Kidney capillary endothelial cell (primary cell): Measurements from ENCODE around the gene TBR1.

Source experiments
- DNase-seq: peaks from one replicate; pipeline ENCODE4 v3.0.0-alpha.2; 2018; ENCODE audit warnings: low spot score

Gene TBR1

GRCh38 chr2:161415034-161415986 is 787 bp upstream of the TBR1 start:
- no peak for DNase-seq

GRCh38 chr2:161416708-161417437 is 776 bp downstream of the TBR1 start:
- DNase-seq: no peak

GRCh38 chr2:161417438-161418274 is 1.6 kb downstream of the TBR1 start:
- DNase-seq: no peak

GRCh38 chr2:161418275-161418714 is 2.2 kb downstream of the TBR1 start:
- DNase-seq: no peak

- no peak for DNase-seq
Observed at GRCh38 chr2:161418715-161419637, 2.9 kb downstream of the TBR1 start.

- DNase-seq: no peak
Observed at GRCh38 chr2:161419638-161420190, 3.6 kb downstream of the TBR1 start.

- no peak for DNase-seq
Observed at GRCh38 chr2:161420406-161421074, 4.4 kb downstream of the TBR1 start.

- no peak for DNase-seq
Observed at GRCh38 chr2:161421686-161422085, 5.6 kb downstream of the TBR1 start.

GRCh38 chr2:161422816-161423403 is 6.8 kb downstream of the TBR1 start:
- DNase-seq: no peak

- no peak for DNase-seq
Observed at GRCh38 chr2:161423421-161424393, 7.6 kb downstream of the TBR1 start.

- no peak for DNase-seq
Observed at GRCh38 chr2:161424394-161424769, 8.3 kb downstream of the TBR1 start.

- DNase-seq: no peak
Observed at GRCh38 chr2:161424891-161425727, 9.0 kb downstream of the TBR1 start.

GRCh38 chr2:161425728-161426454 is 9.8 kb downstream of the TBR1 start:
- no peak for DNase-seq

GRCh38 chr2:161426455-161426921 is 10.4 kb downstream of the TBR1 start:
- DNase-seq: no peak

GRCh38 chr2:161426922-161427663 is 11.0 kb downstream of the TBR1 start:
- no peak for DNase-seq
